ENCODE data around the gene ADGRD1. TPM values are rescaled to one million over a fixed set of nuclear protein-coding genes. Genes with fewer than 3 reads are reported as not detected.

Gene ADGRD1
- polyA plus RNA-seq, 3 donors, result 4.7 to 17.9 (median 4.9) TPM

GRCh38 chr12:130960058-130960457, 6.4 kb downstream of the ADGRD1 start:
- Histone ChIP-seq H3K4me3 (replicated peaks in 1 of 3; ENCODE audit: low read depth in 2 of 3, low read length in 3 of 3) (no peak overlapping the region), H3K79me2 (ENCODE audit: insufficient read depth, low read length) (peaks cover 5% of the 10 kb centered on the region), H3K27me3 (ENCODE audit: control insufficient read depth in 2 of 2, insufficient read depth in 2 of 2, low read length in 2 of 2) (no peaks in the 10 kb centered on the region), H4K20me1 (ENCODE audit: insufficient read depth, low read length) (no peaks in the 10 kb centered on the region), H3K4me2 (replicated peaks; ENCODE audit: extremely low read depth, low read length, poor library complexity, severe bottlenecking) (no peak overlapping the region), H3K4me1 (ENCODE audit: control insufficient read depth in 1 of 2, insufficient read depth in 2 of 2, low read length in 2 of 2) (peaks cover 19 to 22% of the 10 kb centered on the region in 2 donors), H3K9ac (ENCODE audit: insufficient read depth, low read length, poor library complexity, severe bottlenecking) (no peak overlapping the region), H3K9me3 (replicated peaks in 1 of 2; ENCODE audit: control insufficient read depth in 1 of 2, insufficient read depth in 1 of 2, low read length in 2 of 2) (no peaks in the 10 kb centered on the region), H3K27ac (ENCODE audit: low read depth in 1 of 2, low read length in 2 of 2) (no peak overlapping the region), H3K36me3 (replicated peaks in 1 of 2; ENCODE audit: control insufficient read depth in 1 of 2, insufficient read depth in 2 of 2, low read length in 2 of 2) (no peaks in the 10 kb centered on the region), H2AFZ (ENCODE audit: insufficient read depth, low read depth, low read length, poor library complexity, severe bottlenecking) (no peak overlapping the region)
- Mint-ChIP-seq H3K4me1 (peaks cover 17% of the 10 kb centered on the region), H3K36me3 (peaks cover 20 to 25% of the 10 kb centered on the region in 2 donors), H3K27ac (no peak overlapping the region), H3K4me3 (no peak overlapping the region), H3K27me3 (ENCODE audit: low read depth in 3 of 3) (peaks cover 0 to 10% (median 6%) of the 10 kb centered on the region in 3 donors), H3K9me3 (peaks cover 0 to 3% (median 0%) of the 10 kb centered on the region in 7 donors)
- DNase-seq, result no peak
- 72% methylated on average over 3 of the region's 3 CpGs for WGBS (ENCODE audit: insufficient coverage)
- TF ChIP-seq CTCF (IDR thresholded peaks at IDR 0.05), result no peak
- intact Hi-C loops (cut with micrococcal nuclease), result loop anchor here in 1 of 2 donors (5.0 kb wide), 1 partner anchor 38 kb away; no protein-coding TSS in a partner anchor

- Mint-ChIP-seq H3K36me3 (peaks cover 20 to 25% of the 10 kb centered on the region in 2 donors), H3K4me1 (peaks cover 17% of the 10 kb centered on the region), H3K4me3 (no peak overlapping the region), H3K27ac (peak overlapping the region in 2 of 7 donors; percentile 8 to 27), H3K9me3 (peaks cover 0 to 3% (median 0%) of the 10 kb centered on the region in 7 donors), H3K27me3 (ENCODE audit: low read depth in 3 of 3) (peaks cover 0 to 6% (median 5%) of the 10 kb centered on the region in 3 donors)
- Histone ChIP-seq H3K27me3 (ENCODE audit: control insufficient read depth in 2 of 2, insufficient read depth in 2 of 2, low read length in 2 of 2) (no peaks in the 10 kb centered on the region), H3K4me1 (ENCODE audit: control insufficient read depth in 1 of 2, insufficient read depth in 2 of 2, low read length in 2 of 2) (peaks cover 18 to 22% of the 10 kb centered on the region in 2 donors), H3K36me3 (replicated peaks in 1 of 2; ENCODE audit: control insufficient read depth in 1 of 2, insufficient read depth in 2 of 2, low read length in 2 of 2) (no peaks in the 10 kb centered on the region), H3K9ac (ENCODE audit: insufficient read depth, low read length, poor library complexity, severe bottlenecking) (no peak overlapping the region), H3K4me2 (replicated peaks; ENCODE audit: extremely low read depth, low read length, poor library complexity, severe bottlenecking) (no peak overlapping the region), H3K4me3 (replicated peaks in 1 of 3; ENCODE audit: low read depth in 2 of 3, low read length in 3 of 3) (no peak overlapping the region), H2AFZ (ENCODE audit: insufficient read depth, low read depth, low read length, poor library complexity, severe bottlenecking) (no peak overlapping the region), H3K79me2 (ENCODE audit: insufficient read depth, low read length) (no peaks in the 10 kb centered on the region), H3K9me3 (replicated peaks in 1 of 2; ENCODE audit: control insufficient read depth in 1 of 2, insufficient read depth in 1 of 2, low read length in 2 of 2) (no peaks in the 10 kb centered on the region), H4K20me1 (ENCODE audit: insufficient read depth, low read length) (no peaks in the 10 kb centered on the region), H3K27ac (ENCODE audit: low read depth in 1 of 2, low read length in 2 of 2) (no peak overlapping the region)
- DNase-seq, result no peak
- 96% methylated on average over 8 of the region's 8 CpGs for WGBS (ENCODE audit: insufficient coverage)
- TF ChIP-seq CTCF (IDR thresholded peaks at IDR 0.05), result no peak
- intact Hi-C loops (cut with micrococcal nuclease), result loop anchor here in 1 of 2 donors (5.0 kb wide), 1 partner anchor 38 kb away; no protein-coding TSS in a partner anchor
Observed at GRCh38 chr12:130960787-130961186, 7.1 kb downstream of the ADGRD1 start.
